DMS153 (cell line): Measurements from ENCODE around the gene APOBEC3G.

Experiments used
- DNase-seq: peaks from one replicate; lab custom pipeline; 2025; lab: John Stamatoyannopoulos, UW

Gene APOBEC3G

GRCh38 chr22:39091126-39092081 is 14.3 kb downstream of the APOBEC3G start:
- DNase-seq, result no peak

GRCh38 chr22:39092111-39092862 is 15.2 kb downstream of the APOBEC3G start:
- no peak for DNase-seq

GRCh38 chr22:39094717-39095389 is 17.8 kb downstream of the APOBEC3G start:
- DNase-seq, result no peak

- no peak for DNase-seq
Measured at GRCh38 chr22:39095971-39096370, 18.9 kb downstream of the APOBEC3G start.

GRCh38 chr22:39097098-39098020 is 20.3 kb downstream of the APOBEC3G start, which contains the start of gene APOBEC3H:
APOBEC3H (plus strand) TSS chr22:39097244; CDS start chr22:39100279, 3,035 bp downstream.
- DNase-seq, result no peak

- no peak for DNase-seq
Measured at GRCh38 chr22:39098026-39098425, 21.0 kb downstream of the APOBEC3G start.

- no peak for DNase-seq
Measured at GRCh38 chr22:39098576-39098975, 21.5 kb downstream of the APOBEC3G start.

- DNase-seq, result no peak
Measured at GRCh38 chr22:39101226-39101625, 24.2 kb downstream of the APOBEC3G start.

GRCh38 chr22:39103431-39103830 is 26.4 kb downstream of the APOBEC3G start:
- DNase-seq, result no peak

GRCh38 chr22:39106326-39106725 is 29.3 kb downstream of the APOBEC3G start:
- DNase-seq, result no peak

GRCh38 chr22:39108487-39108886 is 31.4 kb downstream of the APOBEC3G start:
- no peak for DNase-seq

GRCh38 chr22:39109361-39109760 is 32.3 kb downstream of the APOBEC3G start:
- no peak for DNase-seq

GRCh38 chr22:39110631-39111561 is 33.8 kb downstream of the APOBEC3G start:
- no peak for DNase-seq

GRCh38 chr22:39114112-39114511 is 37.0 kb downstream of the APOBEC3G start:
- no peak for DNase-seq

- no peak for DNase-seq
Measured at GRCh38 chr22:39115570-39115969, 38.5 kb downstream of the APOBEC3G start.

- DNase-seq, result no peak
Measured at GRCh38 chr22:39115977-39116621, 39.0 kb downstream of the APOBEC3G start.

- no peak for DNase-seq
Measured at GRCh38 chr22:39117585-39118191, 40.6 kb downstream of the APOBEC3G start.

GRCh38 chr22:39120983-39121382 is 43.9 kb downstream of the APOBEC3G start:
- DNase-seq, result no peak
